Suprapubic skin (tissue), 4 donors: ENCODE data around the gene LRIF1. TPM values are rescaled to one million over a fixed set of nuclear protein-coding genes. Genes with fewer than 3 reads are reported as not detected.

Experiments used
- DNase-seq, 2 donors: peaks; one replicate each; pipeline ENCODE4 v3.0.0-alpha.2; 2019; ENCODE audit warnings: low spot score in 2 of 2
- H3K27ac ChIP-seq: fragments of 200-600 bp; sonication (generic); one replicate; pipeline ENCODE4 v1.5.1; 2019
- H3K27me3 ChIP-seq: fragments of 200-600 bp; sonication (generic); one replicate; pipeline ENCODE4 v1.5.1; 2019
- H3K36me3 ChIP-seq: fragments of 200-600 bp; sonication (generic); one replicate; pipeline ENCODE4 v1.5.1; 2019
- H3K4me1 ChIP-seq: fragments of 200-600 bp; sonication (generic); one replicate; pipeline ENCODE4 v1.5.1; 2019
- H3K4me3 ChIP-seq: fragments of 200-600 bp; sonication (generic); one replicate; pipeline ENCODE4 v1.5.1; 2019; ENCODE audit warnings: mild to moderate bottlenecking
- H3K9me3 ChIP-seq: fragments of 200-600 bp; sonication (generic); one replicate; pipeline ENCODE4 v1.5.1; 2019
- CTCF ChIP-seq, 2 donors: fragments of 200-600 bp in 1 of 2; fragments of 450-650 bp in 1 of 2; sonication (generic) in 1 of 2; IDR thresholded peaks; one replicate each; pipeline ENCODE4 v1.5.1; 2016 to 2019; ENCODE audit warnings: antibody characterized with exemption in 2 of 2, mild to moderate bottlenecking in 1 of 2, moderate library complexity in 1 of 2
- EP300 ChIP-seq: sonication (generic); formaldehyde crosslinking; IDR thresholded peaks from one replicate; pipeline ENCODE4 v1.6.1; 2017; ENCODE audit warnings: antibody characterized with exemption
- POLR2A ChIP-seq, 2 donors: fragments of 450-650 bp; IDR thresholded peaks; one replicate each; pipeline ENCODE4 v1.6.1; 2017; ENCODE audit warnings: antibody characterized with exemption in 2 of 2, mild to moderate bottlenecking in 2 of 2, moderate library complexity in 2 of 2
- POLR2AphosphoS5 ChIP-seq, 3 donors: sonication (generic); formaldehyde crosslinking; IDR thresholded peaks; one replicate each; pipeline ENCODE4 v1.6.1; 2017; ENCODE audit warnings: antibody characterized with exemption in 3 of 3
- WGBS: methylation state at CpG from one replicate; pipeline ENCODE4 v1.1.5; 2018; 5-methylcytosine and 5-hydroxymethylcytosine counted together
- total RNA-seq, 4 donors: library from RNA; depleted of rRNA; stranded (reverse); fragments of >200 nt; gene quantifications; one replicate each; pipeline ENCODE4 v1.1.0, GENCODE V29; 2016

LRIF1 gene
- total RNA-seq, 4 donors from 2014 or later = 7.9 to 11.5 (median 8.7) TPM

DNA sequence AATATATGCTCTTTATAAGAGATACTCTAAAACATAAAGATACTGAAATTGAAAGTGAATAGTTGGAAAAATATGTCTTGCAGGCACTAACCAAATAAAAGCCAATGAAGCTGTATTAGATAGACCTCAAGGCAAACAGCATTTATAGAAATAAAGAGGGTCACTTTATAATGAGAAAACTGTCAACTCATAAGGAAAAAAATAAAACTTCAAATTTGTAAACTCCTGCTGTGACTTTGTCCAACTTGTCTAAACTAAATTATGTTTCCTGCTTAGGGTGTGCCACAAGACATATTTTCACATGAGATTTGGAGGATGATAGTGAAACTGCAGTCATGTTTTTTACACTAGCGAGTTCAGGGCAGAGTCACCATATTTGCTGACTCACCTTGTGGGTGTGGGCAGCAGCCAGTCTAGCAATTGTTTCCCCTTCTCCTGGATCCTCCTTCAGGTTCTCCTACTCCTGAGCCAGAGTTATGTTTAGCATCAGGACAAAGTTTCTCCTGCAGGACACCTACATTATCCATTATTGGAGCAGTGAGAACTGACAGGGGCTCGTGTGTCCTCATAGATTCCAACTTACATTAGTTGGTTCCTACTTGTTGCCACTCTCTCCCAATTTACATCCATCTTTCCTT is 46.9 kb downstream of the LRIF1 start:
- DNase-seq = no peak
- 26% methylated on average over 2 of the region's 2 CpGs for WGBS
- H3K36me3 ChIP-seq = no peaks in the 10 kb centered on the region

GRCh38 chr1:110916274-110916668 is 47.5 kb downstream of the LRIF1 start:
- no peak for DNase-seq
- no peaks in the 10 kb centered on the region for H3K4me1 ChIP-seq
- no peak overlapping the region for H3K4me3 ChIP-seq
- no peaks in the 10 kb centered on the region for H3K27me3 ChIP-seq
- peaks cover 6% of the 10 kb centered on the region for H3K9me3 ChIP-seq
- WGBS = 81% methylated on average over 2 of the region's 2 CpGs
- no peaks in the 10 kb centered on the region for H3K36me3 ChIP-seq
- no peak overlapping the region for H3K27ac ChIP-seq
- TF ChIP-seq POLR2AphosphoS5 (IDR thresholded peaks at IDR 0.05) = no peak
- no peak for TF ChIP-seq POLR2A (IDR thresholded peaks at IDR 0.05)
- no peak for TF ChIP-seq EP300
- TF ChIP-seq CTCF (IDR thresholded peaks at IDR 0.05) = no peak

More for the DNA sequence above, 46.9 kb downstream of the LRIF1 start:
- Histone ChIP-seq H3K4me1 (no peaks in the 10 kb centered on the region), H3K27ac (no peak overlapping the region), H3K4me3 (no peak overlapping the region), H3K27me3 (no peaks in the 10 kb centered on the region), H3K9me3 (peaks cover 6% of the 10 kb centered on the region)
- TF ChIP-seq POLR2AphosphoS5 (IDR thresholded peaks at IDR 0.05) (no peak), EP300 (no peak), CTCF (IDR thresholded peaks at IDR 0.05) (no peak), POLR2A (IDR thresholded peaks at IDR 0.05) (no peak)

GRCh38 chr1:110915804-110916203 is 47.9 kb downstream of the LRIF1 start:
- WGBS = 71% methylated on average over 2 of the region's 2 CpGs
- Histone ChIP-seq H3K4me1 (no peaks in the 10 kb centered on the region), H3K36me3 (no peaks in the 10 kb centered on the region)

GRCh38 chr1:110914676-110915075 is 49.0 kb downstream of the LRIF1 start:
- no peaks in the 10 kb centered on the region for H3K27me3 ChIP-seq
- DNase-seq = no peak
- H3K36me3 ChIP-seq = no peaks in the 10 kb centered on the region
- H3K4me1 ChIP-seq = no peaks in the 10 kb centered on the region
- peaks cover 6% of the 10 kb centered on the region for H3K9me3 ChIP-seq
- H3K4me3 ChIP-seq = no peak overlapping the region
- no peak overlapping the region for H3K27ac ChIP-seq
- WGBS = 91% methylated on average over 3 of the region's 3 CpGs
- TF ChIP-seq POLR2AphosphoS5 (IDR thresholded peaks at IDR 0.05) (no peak), CTCF (IDR thresholded peaks at IDR 0.05) (no peak), EP300 (no peak), POLR2A (IDR thresholded peaks at IDR 0.05) (no peak)

More at GRCh38 chr1:110915804-110916203, 47.9 kb downstream of the LRIF1 start:
- Histone ChIP-seq H3K9me3 (peaks cover 6% of the 10 kb centered on the region), H3K4me3 (no peak overlapping the region), H3K27me3 (no peaks in the 10 kb centered on the region), H3K27ac (no peak overlapping the region)
- no peak for TF ChIP-seq EP300
- TF ChIP-seq POLR2AphosphoS5 (IDR thresholded peaks at IDR 0.05) = no peak
- no peak for TF ChIP-seq CTCF (IDR thresholded peaks at IDR 0.05)
- TF ChIP-seq POLR2A (IDR thresholded peaks at IDR 0.05) = no peak
- no peak for DNase-seq

DNA sequence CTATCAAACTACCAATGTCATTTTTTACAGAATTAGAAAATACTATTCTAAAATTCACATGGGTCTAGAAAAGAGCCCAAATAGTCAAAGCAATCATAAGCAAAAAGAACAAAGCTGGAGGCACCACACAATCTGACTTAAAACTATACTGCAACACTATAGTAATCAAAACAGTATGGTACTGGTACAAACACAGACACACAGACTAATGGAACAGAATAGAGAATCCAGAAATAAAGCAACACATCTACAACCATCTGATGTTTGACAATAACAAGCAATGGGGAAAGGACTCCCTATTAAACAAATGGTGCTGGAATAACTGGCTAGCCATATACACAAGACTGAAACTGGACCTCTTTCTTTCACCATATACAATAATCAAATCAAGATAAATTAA is 50.9 kb downstream of the LRIF1 start:
- H3K4me3 ChIP-seq = no peak overlapping the region
- H3K36me3 ChIP-seq = no peaks in the 10 kb centered on the region
- no peak for DNase-seq
- H3K27ac ChIP-seq = no peak overlapping the region
- H3K9me3 ChIP-seq = peaks cover 6% of the 10 kb centered on the region
- no peaks in the 10 kb centered on the region for H3K4me1 ChIP-seq
- no peaks in the 10 kb centered on the region for H3K27me3 ChIP-seq
- no peak for TF ChIP-seq EP300
- no peak for TF ChIP-seq POLR2AphosphoS5 (IDR thresholded peaks at IDR 0.05)
- no peak for TF ChIP-seq CTCF (IDR thresholded peaks at IDR 0.05)
- no peak for TF ChIP-seq POLR2A (IDR thresholded peaks at IDR 0.05)
